GM21447 (cell line): ENCODE results near the gene GIMAP5.
"Not testable (repeated sequence)": the region's sequence is repeated elsewhere in the genome, so short reads cannot be mapped to it uniquely, and the experiment has no call there.

Experiments used
- ATAC-seq: cut with Tn5 transposase; IDR thresholded peaks from one replicate; pipeline ENCODE4 v1.9.1; 2021; ENCODE audit not compliant: unreplicated experiment

GIMAP5 gene

GRCh38 chr7:150766334-150766709 lies 29.1 kb downstream of the GIMAP5 start:
- no peak for ATAC-seq

GRCh38 chr7:150769768-150770167 lies 32.5 kb downstream of the GIMAP5 start:
- ATAC-seq, result no peak

- ATAC-seq, result not testable (repeated sequence)
These were observed 36.9 kb downstream of the GIMAP5 start for GRCh38 chr7:150774131-150774530.

GRCh38 chr7:150778014-150778737 lies 41.0 kb downstream of the GIMAP5 start:
- ATAC-seq, result no peak

- ATAC-seq, result no peak
These were observed 41.6 kb downstream of the GIMAP5 start for GRCh38 chr7:150778738-150779301.

GRCh38 chr7:150780292-150780691 lies 43.1 kb downstream of the GIMAP5 start:
- no peak for ATAC-seq

- no peak for ATAC-seq
These were observed 43.9 kb downstream of the GIMAP5 start for GRCh38 chr7:150781103-150781502.

GRCh38 chr7:150781961-150782360 lies 44.7 kb downstream of the GIMAP5 start:
- ATAC-seq, result no peak

- no peak for ATAC-seq
These were observed 47.0 kb downstream of the GIMAP5 start for GRCh38 chr7:150784120-150784736.

GRCh38 chr7:150784954-150785353 lies 47.7 kb downstream of the GIMAP5 start:
- no peak for ATAC-seq

- ATAC-seq, result peak; percentile 64
These were observed 50.4 kb downstream of the GIMAP5 start for GRCh38 chr7:150787321-150788281.

- ATAC-seq, result no peak
These were observed 51.5 kb downstream of the GIMAP5 start for GRCh38 chr7:150788474-150789269.

GRCh38 chr7:150790416-150791075 lies 53.3 kb downstream of the GIMAP5 start:
- no peak for ATAC-seq

GRCh38 chr7:150791304-150791703 lies 54.1 kb downstream of the GIMAP5 start:
- no peak for ATAC-seq

GRCh38 chr7:150791746-150792452 lies 54.7 kb downstream of the GIMAP5 start:
- ATAC-seq, result no peak
